Measurements from ENCODE around the gene ZNF579.

Gene ZNF579

GRCh38 chr19:55602104-55603001, 21.7 kb upstream of the ZNF579 start:
- peaks cover 4 to 5% of the 10 kb centered on the region in 2 donors for H3K9me3 Mint-ChIP-seq
- H3K27me3 Mint-ChIP-seq = no peaks in the 10 kb centered on the region
- peaks cover 64% of the 10 kb centered on the region for H3K4me1 Mint-ChIP-seq
- DNase-seq (no peak), ATAC-seq (no peak)
- no peak overlapping the region for H3K27ac Mint-ChIP-seq
- no peak overlapping the region for H3K4me3 Mint-ChIP-seq

- DNase-seq (no peak), ATAC-seq (no peak)
- Mint-ChIP-seq H3K9me3 (peaks cover 4 to 5% of the 10 kb centered on the region in 2 donors), H3K27me3 (no peaks in the 10 kb centered on the region), H3K27ac (peak overlapping the region in 1 of 2 donors; percentile 93), H3K4me3 (peak overlapping the region; percentile 85 to 87), H3K4me1 (peaks cover 57% of the 10 kb centered on the region)
These were observed 20.4 kb upstream of the ZNF579 start for GRCh38 chr19:55601084-55601483.

GRCh38 chr19:55600662-55601028, 20.0 kb upstream of the ZNF579 start:
- Mint-ChIP-seq H3K27ac (peak overlapping the region in 1 of 2 donors; percentile 93), H3K4me3 (peak overlapping the region; percentile 85 to 87), H3K27me3 (no peaks in the 10 kb centered on the region), H3K9me3 (peaks cover 4 to 5% of the 10 kb centered on the region in 2 donors), H3K4me1 (peaks cover 56% of the 10 kb centered on the region)
- ATAC-seq = no peak
- no peak for DNase-seq

- Mint-ChIP-seq H3K4me3 (peak within 1 kb of the TSS; percentile 85 to 92), H3K4me1 (peaks cover 56% of the 10 kb centered on the region), H3K27ac (peak within 1 kb of the TSS; percentile 99 to 100), H3K27me3 (no peaks in the 10 kb centered on the region), H3K9me3 (peaks cover 6 to 11% of the 10 kb centered on the region in 2 donors)
- ATAC-seq (peak; percentile 66), DNase-seq (peak; percentile 90 to 91)
These were observed 19.4 kb upstream of the ZNF579 start, which contains the start of gene ZNF524 for GRCh38 chr19:55599842-55600661. Gene ZNF524, plus strand, starts transcription at chr19:55600288. Its CDS starts 1,825 bp downstream, at chr19:55602113.

GRCh38 chr19:55599468-55599841, 18.8 kb upstream of the ZNF579 start, which contains the start of gene FIZ1:
Gene FIZ1, minus strand, starts transcription at chr19:55599517. Its CDS starts 1,652 bp downstream, at chr19:55597865.
- H3K27me3 Mint-ChIP-seq = no peaks in the 10 kb centered on the region
- H3K9me3 Mint-ChIP-seq = peaks cover 9 to 15% of the 10 kb centered on the region in 2 donors

GRCh38 chr19:55598719-55599467, 18.2 kb upstream of the ZNF579 start:
- Mint-ChIP-seq H3K9me3 (peaks cover 9 to 15% of the 10 kb centered on the region in 2 donors), H3K4me3 (peak overlapping the region; percentile 85 to 92), H3K27ac (peak overlapping the region; percentile 99 to 100), H3K27me3 (no peaks in the 10 kb centered on the region), H3K4me1 (peaks cover 46% of the 10 kb centered on the region)
- DNase-seq (peak; percentile 97 to 98), ATAC-seq (peak; percentile 72)

More at GRCh38 chr19:55599468-55599841, 18.8 kb upstream of the ZNF579 start, which contains the start of gene FIZ1:
- ATAC-seq = peak; percentile 80
- H3K4me3 Mint-ChIP-seq = peak within 1 kb of the TSS; percentile 85 to 92
- H3K4me1 Mint-ChIP-seq = peaks cover 51% of the 10 kb centered on the region
- peak; percentile 97 to 98 for DNase-seq
- H3K27ac Mint-ChIP-seq = peak within 1 kb of the TSS; percentile 99 to 100

- Mint-ChIP-seq H3K9me3 (peaks cover 9 to 15% of the 10 kb centered on the region in 2 donors), H3K27me3 (no peaks in the 10 kb centered on the region), H3K4me3 (no peak overlapping the region), H3K4me1 (peaks cover 39% of the 10 kb centered on the region), H3K27ac (no peak overlapping the region)
- ATAC-seq (no peak), DNase-seq (no peak)
These were observed 17.4 kb upstream of the ZNF579 start for GRCh38 chr19:55598034-55598433.

- no peak for ATAC-seq
- Mint-ChIP-seq H3K4me3 (no peak overlapping the region), H3K4me1 (peaks cover 39% of the 10 kb centered on the region), H3K27me3 (no peaks in the 10 kb centered on the region), H3K27ac (no peak overlapping the region), H3K9me3 (peaks cover 9 to 15% of the 10 kb centered on the region in 2 donors)
- no peak for DNase-seq
These were observed 16.9 kb upstream of the ZNF579 start for GRCh38 chr19:55597501-55597921.

- peak overlapping the region in 1 of 2 donors; percentile 27 for H3K27ac Mint-ChIP-seq
- no peaks in the 10 kb centered on the region for H3K27me3 Mint-ChIP-seq
- H3K4me3 Mint-ChIP-seq = no peak overlapping the region
- H3K4me1 Mint-ChIP-seq = peaks cover 28% of the 10 kb centered on the region
- peaks cover 9 to 15% of the 10 kb centered on the region in 2 donors for H3K9me3 Mint-ChIP-seq
- no peak for ATAC-seq
- no peak for DNase-seq
These were observed 15.7 kb upstream of the ZNF579 start for GRCh38 chr19:55596304-55596703.

GRCh38 chr19:55594996-55595545, 14.4 kb upstream of the ZNF579 start:
- Mint-ChIP-seq H3K27ac (no peak overlapping the region), H3K27me3 (no peaks in the 10 kb centered on the region), H3K4me3 (no peak overlapping the region)

GRCh38 chr19:55593096-55593772, 12.6 kb upstream of the ZNF579 start:
- H3K9me3 Mint-ChIP-seq = peaks cover 4 to 10% of the 10 kb centered on the region in 2 donors
- H3K27me3 Mint-ChIP-seq = no peaks in the 10 kb centered on the region
- H3K4me1 Mint-ChIP-seq = peaks cover 14% of the 10 kb centered on the region
- H3K4me3 Mint-ChIP-seq = no peak overlapping the region
- DNase-seq (no peak), ATAC-seq (peak; percentile 55)
- no peak overlapping the region for H3K27ac Mint-ChIP-seq

More at GRCh38 chr19:55594996-55595545, 14.4 kb upstream of the ZNF579 start:
- Mint-ChIP-seq H3K4me1 (peaks cover 22% of the 10 kb centered on the region), H3K9me3 (peaks cover 9 to 15% of the 10 kb centered on the region in 2 donors)
- DNase-seq (no peak), ATAC-seq (no peak)

- peaks cover 4 to 10% of the 10 kb centered on the region in 2 donors for H3K9me3 Mint-ChIP-seq
- no peak overlapping the region for H3K27ac Mint-ChIP-seq
- ATAC-seq (no peak), DNase-seq (no peak)
- H3K27me3 Mint-ChIP-seq = no peaks in the 10 kb centered on the region
- H3K4me3 Mint-ChIP-seq = no peak overlapping the region
- H3K4me1 Mint-ChIP-seq = peaks cover 7% of the 10 kb centered on the region
These were observed 11.9 kb upstream of the ZNF579 start for GRCh38 chr19:55592391-55593090.

- Mint-ChIP-seq H3K9me3 (peaks cover 4 to 10% of the 10 kb centered on the region in 2 donors), H3K27me3 (no peaks in the 10 kb centered on the region), H3K27ac (no peak overlapping the region), H3K4me1 (peaks cover 11% of the 10 kb centered on the region), H3K4me3 (no peak overlapping the region)
- ATAC-seq = no peak
- no peak for DNase-seq
These were observed 10.9 kb upstream of the ZNF579 start for GRCh38 chr19:55591555-55591954.

- peaks cover 20% of the 10 kb centered on the region for H3K4me1 Mint-ChIP-seq
- peaks cover 4 to 10% of the 10 kb centered on the region in 2 donors for H3K9me3 Mint-ChIP-seq
- no peak overlapping the region for H3K4me3 Mint-ChIP-seq
- no peaks in the 10 kb centered on the region for H3K27me3 Mint-ChIP-seq
- no peak for DNase-seq
- no peak overlapping the region for H3K27ac Mint-ChIP-seq
- ATAC-seq = no peak
These were observed 10.0 kb upstream of the ZNF579 start for GRCh38 chr19:55590617-55591016.

All from stimulated activated naive CD8-positive, alpha-beta T cell treated with anti-CD3 and anti-CD28 coated beads, Interleukin-15, amount 100 ng/mL, for 72 hours (primary cell).